Astrocyte of the spinal cord (primary cell): Measurements from ENCODE around the gene TRPM3.

Experiments used
- DNase-seq: peaks from one replicate; pipeline ENCODE4 v3.0.0; 2011; ENCODE audit warnings: low read depth, low spot score
- H3K4me3 ChIP-seq: 2 replicates; pipeline ENCODE4 v1.5.1; 2011; ENCODE audit warnings: low read depth, mild to moderate bottlenecking, low read length, moderate library complexity
- CTCF ChIP-seq: IDR thresholded peaks from 2 replicates; pipeline ENCODE4 v1.5.1; 2012; ENCODE audit warnings: low read depth, mild to moderate bottlenecking, low read length, inconsistent platforms
- in situ Hi-C: cut with HindIII; loops from 2 replicates; pipeline ENCODE4 v1.10.0; 2017; ENCODE audit warnings: low sequenced_read_pairs

The TRPM3 gene

GRCh38 chr9:70677055-70677735 is 444.2 kb downstream of the TRPM3 start:
- TF ChIP-seq CTCF = no peak
- no peak overlapping the region for H3K4me3 ChIP-seq
- in situ Hi-C loops = no loop called here
- DNase-seq = no peak

GRCh38 chr9:70675868-70676370 is 445.5 kb downstream of the TRPM3 start:
- H3K4me3 ChIP-seq = no peak overlapping the region
- DNase-seq = no peak
- in situ Hi-C loops = no loop called here
- TF ChIP-seq CTCF = no peak

GRCh38 chr9:70673844-70674243 is 447.6 kb downstream of the TRPM3 start:
- H3K4me3 ChIP-seq = no peak overlapping the region
- in situ Hi-C loops = no loop called here
- no peak for DNase-seq
- no peak for TF ChIP-seq CTCF

- in situ Hi-C loops = no loop called here
Observed at GRCh38 chr9:70672161-70672649, 449.2 kb downstream of the TRPM3 start.

GRCh38 chr9:70668751-70669150 is 452.7 kb downstream of the TRPM3 start:
- H3K4me3 ChIP-seq = no peak overlapping the region
- no peak for DNase-seq
- TF ChIP-seq CTCF = no peak
- in situ Hi-C loops = no loop called here

More at GRCh38 chr9:70672161-70672649, 449.2 kb downstream of the TRPM3 start:
- H3K4me3 ChIP-seq = no peak overlapping the region
- TF ChIP-seq CTCF = no peak
- no peak for DNase-seq

GRCh38 chr9:70658765-70659164 is 462.7 kb downstream of the TRPM3 start:
- no peak for TF ChIP-seq CTCF
- no peak for DNase-seq
- no peak overlapping the region for H3K4me3 ChIP-seq
- in situ Hi-C loops = no loop called here
